Brain pericyte (primary cell): ENCODE results near the gene ENAM.
"Not testable (repeated sequence)": the region's sequence is repeated elsewhere in the genome, so short reads cannot be mapped to it uniquely, and the experiment has no call there.

Experiments
- DNase-seq: peaks from one replicate; pipeline ENCODE4 v3.0.0-alpha.2; 2012; ENCODE audit warnings: low read depth, low spot score

The ENAM gene

DNA sequence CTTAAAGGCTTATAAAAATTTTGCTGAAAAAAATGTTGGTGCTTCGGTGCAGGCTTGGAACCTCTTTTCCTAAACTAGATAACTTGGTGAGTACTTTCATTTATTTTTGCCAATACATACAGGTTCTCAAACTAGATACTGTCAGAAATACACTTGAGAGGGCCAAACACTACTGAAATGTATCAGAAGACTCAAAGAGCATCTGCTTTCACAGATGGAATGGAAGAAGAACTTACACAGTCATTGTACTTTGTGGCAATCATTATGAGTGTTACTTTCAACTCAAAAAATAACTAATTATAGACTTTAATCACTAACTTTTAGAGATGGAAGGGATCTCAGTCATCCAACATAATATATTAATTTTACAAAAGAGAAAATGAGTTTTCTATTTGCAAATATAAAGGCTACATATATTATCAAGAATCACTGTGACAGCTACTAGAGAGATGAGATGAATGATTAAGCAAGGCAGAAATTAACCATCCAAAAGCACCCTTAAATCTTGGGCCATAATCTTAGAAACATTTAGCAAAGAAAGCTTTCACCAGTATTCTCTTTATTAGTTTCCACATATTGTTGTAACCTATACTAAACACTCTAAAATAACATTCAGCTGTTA is 1.0 kb downstream of the ENAM start:
- no peak for DNase-seq

DNA sequence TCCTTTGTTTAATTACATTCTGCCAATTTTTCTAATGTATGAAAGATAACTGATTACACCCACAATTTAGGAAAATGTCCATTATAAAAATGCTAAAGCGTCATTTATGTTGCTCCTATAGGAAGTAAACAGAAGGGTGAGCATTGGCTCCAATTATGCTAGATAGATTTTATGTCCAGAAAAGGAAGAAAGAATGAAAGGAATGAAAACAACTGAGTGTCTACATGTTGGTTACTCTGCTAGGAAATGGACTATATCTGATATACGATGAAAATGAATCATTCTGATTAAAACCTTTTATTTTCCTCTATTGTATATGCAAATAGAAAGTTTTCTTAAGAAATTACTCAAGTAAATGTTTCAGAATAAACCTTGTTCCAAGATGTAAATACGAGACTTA is 1.6 kb downstream of the ENAM start:
- no peak for DNase-seq

GRCh38 chr4:70632028-70632427 is 3.5 kb downstream of the ENAM start:
- DNase-seq, result no peak

GRCh38 chr4:70634482-70634881 is 5.9 kb downstream of the ENAM start:
- DNase-seq, result no peak

DNA sequence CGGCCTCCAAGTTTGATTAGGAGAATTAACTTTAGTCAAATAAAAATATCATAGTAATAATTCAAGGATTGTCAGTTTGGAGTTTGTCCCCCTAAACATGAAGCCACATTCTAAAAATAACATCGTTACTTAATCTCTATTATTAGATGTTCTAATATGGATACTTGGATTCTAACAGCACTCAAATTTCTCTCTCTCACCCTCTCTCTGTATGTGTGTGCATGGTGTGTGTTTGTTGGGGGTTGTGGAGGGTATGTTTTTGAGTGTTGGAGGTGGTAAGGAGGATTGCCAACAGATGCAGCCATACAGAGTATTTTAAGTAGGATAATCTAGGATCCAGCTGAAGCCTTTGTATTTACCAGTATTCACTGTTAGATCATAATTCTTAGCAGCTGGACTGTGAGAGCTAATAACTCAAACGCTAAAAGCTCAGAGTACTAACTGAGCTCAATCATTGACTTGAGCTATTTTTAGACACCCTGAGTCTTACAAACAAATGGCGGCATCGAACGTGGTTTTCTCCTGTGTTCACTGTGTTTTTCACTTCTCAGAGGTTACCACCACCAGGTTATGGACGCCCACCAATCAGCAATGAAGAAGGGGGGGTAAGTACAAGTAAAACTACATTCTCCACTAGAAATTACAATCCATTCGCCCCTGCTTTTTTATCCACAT is 8.8 kb downstream of the ENAM start:
- no peak for DNase-seq

- no peak for DNase-seq
These were observed 11.6 kb downstream of the ENAM start for GRCh38 chr4:70640192-70640591.

GRCh38 chr4:70650741-70651140 is 22.2 kb downstream of the ENAM start:
- not testable (repeated sequence) for DNase-seq

GRCh38 chr4:70651864-70652506 is 23.4 kb downstream of the ENAM start:
- no peak for DNase-seq

DNA sequence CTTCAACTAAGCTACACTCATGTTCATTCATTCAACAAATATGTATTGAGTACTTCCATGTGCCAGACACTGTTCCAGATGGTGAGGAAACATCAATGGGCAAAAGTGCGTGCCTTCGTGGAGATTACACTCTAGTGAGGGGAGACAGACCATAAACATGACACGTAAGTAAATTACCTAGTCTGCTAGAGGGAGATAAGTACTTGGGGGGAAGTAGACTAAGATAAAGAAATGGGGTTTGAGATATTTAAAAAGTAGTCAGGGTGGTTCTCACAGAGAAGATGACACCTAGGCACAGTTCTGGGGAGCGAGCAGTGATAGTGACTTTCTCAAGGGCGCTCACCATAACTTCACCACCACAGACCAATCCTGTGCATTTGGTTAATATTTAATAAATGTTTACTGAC is 26.1 kb downstream of the ENAM start:
- DNase-seq, result no peak

DNA sequence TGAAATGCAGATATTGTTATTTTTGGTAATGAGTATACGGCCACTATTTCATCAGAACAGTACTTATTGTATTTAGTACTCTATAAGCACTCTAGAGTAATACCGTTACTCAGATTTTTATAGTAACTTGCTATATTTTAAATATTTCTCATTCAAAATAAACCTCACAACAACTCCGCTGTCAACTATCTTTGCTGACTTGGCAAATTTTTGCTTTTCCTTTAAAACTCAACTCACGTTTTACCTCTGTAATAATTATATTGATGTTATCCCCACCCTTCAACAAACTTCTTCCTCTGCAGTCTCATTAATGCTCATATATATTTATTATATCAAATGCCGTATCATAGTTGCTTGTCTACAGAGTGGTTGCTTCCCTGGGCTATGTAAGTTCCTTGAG is 28.8 kb downstream of the ENAM start:
- no peak for DNase-seq

DNA sequence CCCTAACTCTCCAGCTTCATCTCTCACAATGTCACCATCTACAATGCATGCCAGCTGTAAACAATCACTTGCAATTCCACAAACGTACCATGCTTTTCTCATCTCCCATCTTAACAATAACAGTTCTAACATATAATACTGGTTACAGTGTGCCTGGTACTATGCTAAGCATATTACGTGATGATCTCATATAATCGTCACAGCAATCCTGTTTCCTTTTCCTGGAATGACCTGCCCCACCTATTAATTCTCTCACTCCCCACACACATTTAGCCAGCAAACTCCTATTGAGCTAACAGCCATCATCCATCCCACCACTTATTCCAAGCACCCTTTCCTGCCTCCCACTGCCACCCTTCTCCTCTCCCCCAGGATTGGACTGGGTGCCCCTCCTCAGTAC is 29.9 kb downstream of the ENAM start:
- no peak for DNase-seq

- DNase-seq, result no peak
These were observed 31.6 kb downstream of the ENAM start for GRCh38 chr4:70660106-70660505.

DNA sequence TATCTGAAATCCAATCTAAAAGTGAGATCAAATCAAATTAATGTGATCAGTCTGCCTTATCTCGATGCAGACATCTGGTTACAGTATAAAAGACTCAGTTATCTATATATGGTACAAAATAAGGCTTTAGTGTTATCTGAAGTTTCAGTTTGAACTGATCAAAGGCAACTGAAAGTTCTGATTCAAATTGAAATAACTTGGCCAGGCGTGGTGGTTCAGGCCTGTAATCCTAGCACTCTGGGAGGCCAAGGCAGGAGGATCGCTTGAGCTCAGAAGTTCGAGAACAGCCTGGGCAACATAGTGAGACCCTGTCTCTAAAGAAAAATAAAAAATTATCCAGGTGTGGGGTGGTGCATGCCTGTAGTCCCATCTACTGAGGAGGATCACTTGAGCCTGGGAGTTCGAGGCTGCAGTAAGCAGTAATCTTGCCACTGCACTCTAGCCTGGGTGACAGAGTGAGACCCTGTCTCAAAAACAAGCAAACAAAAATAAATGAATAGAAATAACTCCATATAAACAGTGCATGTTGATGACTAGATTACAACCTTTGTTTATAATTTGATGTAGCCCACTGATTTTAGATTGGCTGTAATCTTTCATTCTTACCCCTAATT is 32.9 kb downstream of the ENAM start:
- DNase-seq, result not testable (repeated sequence)

DNA sequence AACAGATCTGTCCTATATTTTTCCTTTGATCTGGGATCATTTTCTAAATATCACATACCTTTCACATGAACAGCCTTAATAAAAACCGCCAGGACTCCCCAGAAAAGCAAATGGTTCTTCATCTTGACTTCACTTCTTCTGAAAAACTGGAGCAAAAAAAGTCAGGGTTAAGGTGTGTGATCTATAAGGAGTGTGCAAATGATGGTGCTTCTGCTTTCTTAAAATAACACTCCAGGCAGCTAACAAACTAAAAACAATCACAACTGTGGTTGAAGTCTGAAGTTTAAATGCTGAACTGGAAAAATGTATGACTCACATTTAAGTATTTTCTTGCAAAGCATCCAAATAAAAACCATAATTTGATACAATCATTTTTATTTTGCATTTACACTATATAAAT is 37.8 kb downstream of the ENAM start, which contains the start of gene JCHAIN:
Gene JCHAIN (minus strand): TSS at position 140 of the 400 bp plus-strand sequence. CDS start 18 bp downstream, at position 122.
- DNase-seq, result no peak

DNA sequence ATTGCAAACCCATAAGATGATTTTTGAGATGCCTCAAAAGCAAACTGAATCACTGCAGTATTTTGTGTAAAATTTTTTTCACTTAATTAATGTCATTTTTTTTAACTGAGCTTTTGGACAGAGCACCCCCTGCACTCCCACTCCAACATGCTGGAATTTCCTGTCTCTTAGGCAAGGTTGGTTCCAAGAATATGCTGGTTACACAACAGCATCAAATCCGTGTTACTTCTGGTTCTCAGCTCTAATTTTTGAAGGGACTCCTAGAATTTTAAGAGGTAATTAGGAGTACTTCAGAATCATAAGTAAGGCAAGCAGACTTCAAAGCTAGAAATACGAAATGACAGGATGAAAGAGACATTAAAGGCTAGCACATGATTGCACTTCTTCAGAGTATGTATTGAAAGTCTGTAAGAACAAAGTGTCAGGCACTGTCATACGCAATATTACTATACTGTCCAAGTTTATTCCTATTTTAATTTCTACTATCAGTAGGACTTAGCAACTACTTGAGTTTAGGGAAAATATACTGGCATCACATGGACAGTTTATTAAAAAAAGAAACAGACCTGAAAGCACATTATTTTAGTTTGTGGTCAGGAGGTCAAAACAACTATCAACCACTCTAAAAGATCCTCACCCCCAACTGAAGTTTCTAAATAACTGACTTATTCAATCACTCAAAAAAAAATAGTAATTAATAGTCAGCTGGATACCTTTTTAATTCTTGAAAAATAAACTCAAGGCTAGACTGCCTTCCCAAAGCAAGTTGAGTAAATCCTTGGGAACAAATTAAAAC is 39.4 kb downstream of the ENAM start:
- DNase-seq, result no peak

GRCh38 chr4:70670332-70671014 is 41.9 kb downstream of the ENAM start:
- no peak for DNase-seq

DNA sequence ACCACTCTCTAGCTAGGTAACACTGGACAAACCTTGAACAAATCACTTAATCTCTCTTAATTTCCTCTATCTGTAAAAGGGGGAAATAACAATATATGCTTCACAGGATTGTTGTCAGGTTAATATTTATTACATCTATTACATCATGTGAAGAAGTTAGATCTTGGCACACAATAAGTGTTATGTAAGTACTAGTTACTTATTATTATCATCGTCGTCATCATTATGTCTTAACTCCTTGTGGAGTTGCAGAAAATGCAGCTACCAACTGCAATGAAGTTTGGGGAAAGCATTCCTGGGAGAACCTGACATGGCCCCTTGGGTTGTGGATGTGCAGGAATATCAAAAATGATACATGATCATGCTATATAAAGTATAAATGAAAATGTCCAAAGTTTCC is 42.5 kb downstream of the ENAM start:
- no peak for DNase-seq

DNA sequence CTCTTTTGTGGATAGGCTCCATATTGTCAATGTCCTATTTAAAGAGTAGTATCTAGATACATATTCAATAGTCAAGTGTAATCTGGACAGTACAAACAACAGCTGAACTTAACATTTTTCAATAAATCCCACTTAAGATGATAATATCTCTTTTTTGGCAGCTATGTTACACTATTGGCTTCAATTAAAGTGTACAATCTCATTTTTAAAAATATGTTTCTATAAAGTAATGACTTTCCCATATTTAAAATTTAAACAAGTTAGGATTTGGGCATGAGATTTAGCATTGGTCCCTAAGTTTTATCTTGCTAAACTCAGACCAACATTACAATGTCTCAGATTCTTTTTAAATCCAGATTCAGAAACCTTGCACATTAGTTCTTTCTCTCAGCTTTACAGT is 45.6 kb downstream of the ENAM start:
- no peak for DNase-seq

DNA sequence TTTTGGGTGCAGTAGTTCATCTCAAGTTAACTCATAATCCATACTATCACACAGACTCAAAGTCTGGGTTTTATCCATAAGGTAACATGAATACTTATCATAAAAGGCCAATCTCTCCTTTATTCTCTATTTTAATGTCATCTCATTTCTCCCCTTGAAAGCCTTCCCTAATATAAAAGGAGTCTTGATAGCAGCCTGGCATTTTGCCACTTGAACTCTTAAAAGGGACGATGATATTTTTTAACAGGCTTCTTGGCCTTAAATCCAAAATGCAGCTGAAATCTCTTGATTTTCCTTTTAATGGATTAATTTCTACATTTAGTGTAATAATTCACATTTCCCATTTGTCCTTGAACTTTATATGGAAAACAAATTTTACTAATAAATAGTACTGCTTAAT is 46.2 kb downstream of the ENAM start:
- no peak for DNase-seq

DNA sequence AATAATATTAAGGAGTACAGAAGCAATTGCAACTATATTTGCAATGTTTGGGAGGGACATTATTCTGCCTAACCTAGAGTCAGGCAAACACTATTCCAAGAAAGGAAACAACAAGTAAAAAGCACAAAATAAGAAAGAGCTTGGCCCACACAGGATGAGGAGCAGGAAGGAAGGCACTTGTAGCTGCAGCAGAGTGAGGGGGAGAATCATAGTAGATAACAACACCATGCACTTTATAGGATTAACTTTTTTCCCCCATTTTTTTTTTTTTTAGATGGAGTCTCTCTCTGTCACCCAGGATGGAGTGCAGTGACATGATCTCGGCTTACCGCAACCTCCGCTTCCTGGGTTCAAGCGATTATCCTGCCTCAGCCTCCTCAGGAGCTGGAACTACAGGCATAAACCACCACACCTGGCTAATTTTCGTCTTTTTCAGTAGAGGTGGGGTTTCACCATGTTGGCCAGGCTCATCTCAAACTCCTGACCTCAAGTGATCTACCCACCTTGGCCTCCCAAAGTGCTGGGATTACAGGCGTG is 48.1 kb downstream of the ENAM start:
- DNase-seq, result no peak
